Measurements from ENCODE around the gene FNDC3B.

The FNDC3B gene

GRCh38 chr3:172061724-172062184, 22.4 kb downstream of the FNDC3B start:
- no peak for TF ChIP-seq CTCF (IDR thresholded peaks at IDR 0.05)

DNA sequence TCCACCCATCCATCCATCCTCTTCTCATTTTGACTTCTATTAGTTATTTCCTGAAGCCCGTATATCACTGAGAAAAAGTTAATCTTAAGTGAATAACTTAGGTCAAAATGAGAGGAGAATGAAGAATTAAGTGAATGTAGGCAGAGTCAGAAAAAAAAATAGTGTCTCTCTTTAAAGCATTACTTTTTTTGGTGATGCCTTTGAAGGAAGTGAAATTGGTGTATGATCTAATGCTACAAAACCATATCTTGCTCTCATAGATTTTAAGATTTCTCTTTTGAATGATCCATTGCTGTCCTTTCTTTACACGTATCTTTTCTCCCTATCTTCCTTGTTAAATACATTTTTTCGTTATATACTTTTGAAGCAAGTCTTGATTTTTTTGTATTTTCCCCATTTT, 23.4 kb downstream of the FNDC3B start:
- no peak for TF ChIP-seq CTCF (IDR thresholded peaks at IDR 0.05)

GRCh38 chr3:172063456-172064432, 24.4 kb downstream of the FNDC3B start:
- no peak for TF ChIP-seq CTCF (IDR thresholded peaks at IDR 0.05)

DNA sequence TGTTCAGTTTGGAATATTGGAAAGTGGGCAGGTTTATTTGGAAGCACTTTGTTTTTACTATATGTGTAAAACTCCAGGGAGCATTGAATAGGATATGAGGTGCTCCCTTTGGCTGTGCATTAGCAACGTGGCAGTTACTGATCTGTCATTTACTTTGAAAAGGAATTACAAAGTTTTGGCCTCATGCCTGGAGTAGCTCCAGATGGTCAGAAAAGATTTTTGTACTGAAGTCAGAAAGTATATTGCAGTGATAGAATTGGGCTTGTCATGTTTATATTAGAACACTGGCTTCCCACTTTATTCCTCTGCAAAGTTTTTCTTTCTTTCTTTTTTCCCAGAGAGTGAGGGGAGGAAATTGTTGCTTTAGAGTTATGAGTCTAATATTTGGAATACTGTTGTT, 26.1 kb downstream of the FNDC3B start:
- TF ChIP-seq CTCF (IDR thresholded peaks at IDR 0.05): no peak

GRCh38 chr3:172065967-172066762, 26.8 kb downstream of the FNDC3B start:
- no peak for TF ChIP-seq CTCF (IDR thresholded peaks at IDR 0.05)

GRCh38 chr3:172066880-172067796, 27.8 kb downstream of the FNDC3B start:
- TF ChIP-seq CTCF (IDR thresholded peaks at IDR 0.05): no peak

Data from LNCAP (cell line).